DMS 273 treated with DMSO at 0.1 percent for 48 hours (cell line): ENCODE results near the gene FAM32A.

ENCODE experiments used
- DNase-seq: peaks from one replicate; lab custom pipeline; 2025; lab: John Stamatoyannopoulos, UW

Gene FAM32A

GRCh38 chr19:16225279-16226183 lies 40.3 kb downstream of the FAM32A start:
- DNase-seq: no peak

GRCh38 chr19:16226184-16226591 lies 41.0 kb downstream of the FAM32A start:
- no peak for DNase-seq

GRCh38 chr19:16226878-16227836 lies 41.9 kb downstream of the FAM32A start:
- no peak for DNase-seq

GRCh38 chr19:16227837-16228636 lies 42.8 kb downstream of the FAM32A start:
- no peak for DNase-seq

- DNase-seq: no peak
These were observed 43.6 kb downstream of the FAM32A start for GRCh38 chr19:16228637-16229321.

GRCh38 chr19:16229322-16229641 lies 44.1 kb downstream of the FAM32A start:
- no peak for DNase-seq

GRCh38 chr19:16232127-16232526 lies 46.9 kb downstream of the FAM32A start:
- DNase-seq: no peak

- DNase-seq: no peak
These were observed 47.4 kb downstream of the FAM32A start for GRCh38 chr19:16232568-16232967.

- no peak for DNase-seq
These were observed 48.0 kb downstream of the FAM32A start for GRCh38 chr19:16233081-16233776.

GRCh38 chr19:16233836-16234551 lies 48.8 kb downstream of the FAM32A start:
- no peak for DNase-seq

- DNase-seq: no peak
These were observed 49.6 kb downstream of the FAM32A start for GRCh38 chr19:16234552-16235445.

GRCh38 chr19:16235811-16236652 lies 50.8 kb downstream of the FAM32A start:
- DNase-seq: no peak
